HG03066 (cell line): ENCODE data around the gene ZNF593OS.

Source experiments
- ATAC-seq: cut with Tn5 transposase; IDR thresholded peaks from one replicate; pipeline ENCODE4 v1.9.1; 2021; ENCODE audit warnings: low read depth; ENCODE audit not compliant: unreplicated experiment

ZNF593OS gene

GRCh38 chr1:26184883-26185282 lies 13.3 kb upstream of the ZNF593OS start:
- ATAC-seq = no peak

- no peak for ATAC-seq
Observed at GRCh38 chr1:26184086-26184485, 12.5 kb upstream of the ZNF593OS start.

- no peak for ATAC-seq
Observed at GRCh38 chr1:26182383-26182696, 10.7 kb upstream of the ZNF593OS start.

- ATAC-seq = no peak
Observed at GRCh38 chr1:26181586-26182382, 10.2 kb upstream of the ZNF593OS start.

- ATAC-seq = no peak
Observed at GRCh38 chr1:26180010-26180506, 8.4 kb upstream of the ZNF593OS start.

- ATAC-seq = no peak
Observed at GRCh38 chr1:26177182-26177684, 5.6 kb upstream of the ZNF593OS start, which contains the start of gene CNKSR1. Gene CNKSR1, plus strand, starts transcription at chr1:26177491. Its CDS starts 57 bp downstream, at chr1:26177548.

- no peak for ATAC-seq
Observed at GRCh38 chr1:26175346-26175745, 3.7 kb upstream of the ZNF593OS start.

- ATAC-seq = no peak
Observed at GRCh38 chr1:26170472-26170821, 1.2 kb downstream of the ZNF593OS start.

GRCh38 chr1:26169669-26170471 lies 1.8 kb downstream of the ZNF593OS start, which contains the start of gene ZNF593:
Gene ZNF593, plus strand, starts transcription at chr1:26169908. Its CDS starts 76 bp downstream, at chr1:26169984.
- ATAC-seq = peak; percentile 79

GRCh38 chr1:26169198-26169554 lies 2.5 kb downstream of the ZNF593OS start:
- no peak for ATAC-seq

GRCh38 chr1:26168410-26169197 lies 3.0 kb downstream of the ZNF593OS start, which contains the start of gene C1orf232:
Gene C1orf232, minus strand, starts transcription at chr1:26168963. Its CDS starts 464 bp downstream, at chr1:26168499.
- no peak for ATAC-seq

- ATAC-seq = no peak
Observed at GRCh38 chr1:26166719-26167281, 4.8 kb downstream of the ZNF593OS start.

- no peak for ATAC-seq
Observed at GRCh38 chr1:26164861-26165842, 6.5 kb downstream of the ZNF593OS start.

GRCh38 chr1:26164036-26164860 lies 7.4 kb downstream of the ZNF593OS start:
- no peak for ATAC-seq

- no peak for ATAC-seq
Observed at GRCh38 chr1:26163684-26164035, 8.0 kb downstream of the ZNF593OS start.

- ATAC-seq = no peak
Observed at GRCh38 chr1:26162220-26162709, 9.4 kb downstream of the ZNF593OS start.

- no peak for ATAC-seq
Observed at GRCh38 chr1:26161415-26162219, 10.0 kb downstream of the ZNF593OS start.
